GM12878 (cell line): Measurements from ENCODE around the gene CFLAR. TPM values are rescaled to one million over a fixed set of nuclear protein-coding genes. Genes with fewer than 3 reads are reported as not detected.

Experiments
- CHD1 ChIP-seq: IDR thresholded peaks from 2 replicates; pipeline ENCODE4 v1.6.1; 2012; ENCODE audit warnings: low read depth, low read length, improper control_type of control experiment
- CREM ChIP-seq: IDR thresholded peaks from 2 replicates; pipeline ENCODE4 v1.6.1; 2014; ENCODE audit warnings: antibody characterized with exemption, low read depth
- E2F8 ChIP-seq: fragments of 450-650 bp; IDR thresholded peaks from 2 replicates; pipeline ENCODE4 v1.6.1; 2018; ENCODE audit warnings: mild to moderate bottlenecking, low read depth, moderate library complexity; ENCODE audit not compliant: partially characterized antibody
- EGR1 ChIP-seq, 2 experiments: IDR thresholded peaks; 1 replicate in 1 of 2; 2 replicates in 1 of 2; pipeline ENCODE4 v1.6.1; 2011 to 2012; ENCODE audit warnings: low read depth in 2 of 2, low read length in 2 of 2, borderline replicate concordance in 1 of 2, mild to moderate bottlenecking in 1 of 2, moderate library complexity in 1 of 2
- ELK1 ChIP-seq: IDR thresholded peaks from 2 replicates; pipeline ENCODE4 v1.6.1; 2012; ENCODE audit warnings: low read depth, low read length, improper control_type of control experiment
- FOXM1 ChIP-seq: IDR thresholded peaks from 2 replicates; pipeline ENCODE4 v1.6.1; 2012; ENCODE audit warnings: low read depth, mild to moderate bottlenecking, inconsistent platforms, low read length, moderate library complexity
- HDAC2 ChIP-seq: fragments of 200-600 bp; sonication (generic); IDR thresholded peaks from 2 replicates; pipeline ENCODE4 v1.6.1; 2017
- HDAC6 ChIP-seq: fragments of 200-600 bp; sonication (generic); IDR thresholded peaks from one replicate; pipeline ENCODE4 v1.8.0; 2017; ENCODE audit warnings: antibody characterized with exemption; ENCODE audit not compliant: unreplicated experiment
- IKZF2 ChIP-seq, 2 experiments: fragments of 450-650 bp; IDR thresholded peaks; 2 replicates each; pipeline ENCODE4 v1.6.1; 2017; ENCODE audit warnings: mild to moderate bottlenecking in 2 of 2, moderate library complexity in 2 of 2
- IRF4 ChIP-seq: IDR thresholded peaks from 2 replicates; pipeline ENCODE4 v1.6.1; 2011; ENCODE audit warnings: low read depth, low read length
- IRF5 ChIP-seq: fragments of 450-650 bp; IDR thresholded peaks from 2 replicates; pipeline ENCODE4 v1.6.1; 2017; ENCODE audit warnings: borderline replicate concordance
- MEF2B ChIP-seq: fragments of 450-650 bp; IDR thresholded peaks from 2 replicates; pipeline ENCODE4 v1.6.1; 2018; ENCODE audit warnings: mild to moderate bottlenecking, moderate library complexity; ENCODE audit not compliant: partially characterized antibody, poor library complexity, severe bottlenecking
- MTA3 ChIP-seq: IDR thresholded peaks from 2 replicates; pipeline ENCODE4 v1.6.1; 2012; ENCODE audit warnings: low read length, inconsistent platforms, borderline replicate concordance
- MXI1 ChIP-seq: fragments of 150-350 bp; IDR thresholded peaks from 2 replicates; pipeline ENCODE4 v1.6.1; 2011; ENCODE audit warnings: low read depth, mild to moderate bottlenecking, inconsistent platforms, low read length, improper control_type of control experiment
- NBN ChIP-seq: fragments of 450-650 bp; IDR thresholded peaks from 2 replicates; pipeline ENCODE4 v1.6.1; 2016
- RB1 ChIP-seq: fragments of 450-650 bp; formaldehyde crosslinking; IDR thresholded peaks from 2 replicates; pipeline ENCODE4 v1.6.1; 2017; ENCODE audit warnings: mild to moderate bottlenecking, borderline replicate concordance
- RELB ChIP-seq: fragments of 450-650 bp; IDR thresholded peaks from 2 replicates; pipeline ENCODE4 v1.6.1; 2017; ENCODE audit warnings: low read depth, mild to moderate bottlenecking, moderate library complexity
- RFX5 ChIP-seq: IDR thresholded peaks from 2 replicates; pipeline ENCODE4 v1.6.1; 2011; ENCODE audit warnings: low read depth, low read length, improper control_type of control experiment
- SRF ChIP-seq, 2 experiments: IDR thresholded peaks; 2 replicates each; pipeline ENCODE4 v1.6.1; 2011; ENCODE audit warnings: low read depth in 2 of 2, low read length in 2 of 2, mild to moderate bottlenecking in 1 of 2, moderate library complexity in 1 of 2
- SUZ12 ChIP-seq: fragments of 200-600 bp; sonication (generic); IDR thresholded peaks from one replicate; pipeline ENCODE4 v1.6.1; 2018; ENCODE audit warnings: antibody characterized with exemption, mild to moderate bottlenecking; ENCODE audit not compliant: unreplicated experiment
- TAF1 ChIP-seq: IDR thresholded peaks from 2 replicates; pipeline ENCODE4 v1.6.1; 2011; ENCODE audit warnings: mild to moderate bottlenecking, low read depth, low read length, borderline replicate concordance
- TBL1XR1 ChIP-seq: IDR thresholded peaks from 2 replicates; pipeline ENCODE4 v1.6.1; 2012; ENCODE audit warnings: low read depth, low read length, improper control_type of control experiment
- TCF7 ChIP-seq: IDR thresholded peaks from 2 replicates; pipeline ENCODE4 v1.6.1; 2014; ENCODE audit warnings: antibody characterized with exemption, borderline replicate concordance
- YY1 ChIP-seq: IDR thresholded peaks from 2 replicates; pipeline ENCODE4 v1.6.1; 2011; ENCODE audit warnings: low read depth, mild to moderate bottlenecking, low read length
- polyA plus RNA-seq, 11 experiments: library from polyadenylated mRNA; depleted of rRNA in 4 of 11; unstranded in 6 of 11; stranded (reverse) in 5 of 11; fragments of >200 nt; fragmentation: Nextera tagmentation in 4 of 11; fragmentation: Illumina TruSeq in 1 of 11; extraction: Ambion mirVana in 4 of 11; extraction: Trizol in 1 of 11; gene quantifications; 1 replicate in 1 of 11; 2 replicates in 10 of 11; pipeline versions ENCODE4 v1.2.1 to v1.2.3, GENCODE V29; 2011 to 2016; ENCODE audit warnings: inconsistent platforms in 2 of 11, missing spikeins in 2 of 11, low read depth in 1 of 11
- total RNA-seq, 4 experiments: library from RNA; depleted of rRNA in 3 of 4; stranded (reverse); fragments of >200 nt in 3 of 4; fragmentation: Illumina TruSeq in 1 of 4; extraction: Trizol in 1 of 4; gene quantifications; 2 replicates each; pipeline versions ENCODE4 v1.2.1 to v1.2.3, GENCODE V29; 2013 to 2021

The CFLAR gene
- total and polyA plus RNA-seq, 10 of the 15 experiments (the other 5 are each of a cell fraction or from before 2014, with no cell fraction given): 80.6 to 181 (median 101) TPM

- TF ChIP-seq NBN: peak; percentile 79
- 0 out of 2 replicates have a peak, but pooled peaks have one; percentile 41 for TF ChIP-seq IRF4
- TF ChIP-seq MTA3: no peak
- no peak for TF ChIP-seq HDAC2
- 0 out of 2 replicates have a peak, but pooled peaks have one; percentile 40 for TF ChIP-seq MXI1
- TF ChIP-seq RELB: peak; percentile 87
- TF ChIP-seq CREM: peak; percentile 47; the same call in 1 of the 2 replicates
- TF ChIP-seq TCF7: no peak
- TF ChIP-seq RB1: no peak
- TF ChIP-seq E2F8: no peak
- TF ChIP-seq RFX5: no peak
- TF ChIP-seq EGR1 (IDR thresholded peaks at IDR 0.05; ENCODE audit: borderline replicate concordance in 1 of 2, low read depth in 2 of 2, low read length in 2 of 2): no peak
- no peak for TF ChIP-seq SUZ12
- no peak for TF ChIP-seq SRF (IDR thresholded peaks at IDR 0.05; ENCODE audit: low read depth in 2 of 2, low read length in 2 of 2)
- TF ChIP-seq YY1: no peak
- TF ChIP-seq TAF1: no peak
- TF ChIP-seq MEF2B: peak; percentile 44
- TF ChIP-seq IRF5: no peak
- no peak for TF ChIP-seq CHD1
- TF ChIP-seq TBL1XR1: no peak
- TF ChIP-seq FOXM1: no peak
- no peak for TF ChIP-seq ELK1
- TF ChIP-seq HDAC6: no peak
- TF ChIP-seq IKZF2 (IDR thresholded peaks at IDR 0.05): peak; percentile 91 to 92
Observed at GRCh38 chr2:201208563-201209252, 92.7 kb downstream of the CFLAR start (continued).
